K562 (cell line): ENCODE results near the gene TMA7B. TPM values are rescaled to one million over a fixed set of nuclear protein-coding genes. Genes with fewer than 3 reads are reported as not detected.

Experiments used
- ATAC-seq: fragments of 200-7000 bp; cut with Tn5 transposase; 3 replicates; pipeline ENCODE4 v1.9.1; 2020; ENCODE audit warnings: moderate library complexity
- BruUV-seq: library from RNA; stranded (reverse); fragments of 400-500 nt; replicated peaks from 2 replicates; lab custom pipeline; 2021; lab: Mats Ljungman, UMichigan
- CTCF ChIA-PET: fragments of 300-600 bp; formaldehyde crosslinking; extraction: SDS; loops from one replicate; lab custom pipeline; 2021; ENCODE audit warnings: low intra/inter-chr PET ratio; lab: Yijun Ruan, JAX
- POLR2A ChIA-PET: fragments of 300-600, 350-650 bp; sonication (Branson Sonifier 250); formaldehyde crosslinking; extraction: SDS; loops from one replicate; lab custom pipeline; 2021; ENCODE audit warnings: antibody characterized with exemption, inconsistent platforms; lab: Yijun Ruan, JAX
- DNase-seq, 4 experiments: peaks; one replicate each; pipeline versions ENCODE4 v3.0.0 to v3.0.0-alpha.2; 2011 to 2018; ENCODE audit warnings: low spot score in 3 of 4, mixed read lengths in 3 of 4; ENCODE audit errors: extremely low read depth in 1 of 4
- FAIRE-seq: peaks from 2 replicates; lab custom pipeline; 2011; peaks lifted over from hg19 to GRCh38; lab: Jason Lieb, UNC
- H2AFZ ChIP-seq: 2 replicates; pipeline ENCODE4 v1.6.0; 2011; ENCODE audit warnings: low read depth, low read length, control low read depth, inconsistent platforms
- H3K27ac ChIP-seq: fragments of 200-600 bp; 3 replicates; pipeline ENCODE4 v1.8.0; 2011; ENCODE audit warnings: low read depth, mild to moderate bottlenecking, control low read depth, inconsistent platforms, low read length, moderate library complexity, mixed read lengths; ENCODE audit errors: extremely low read depth
- H3K27me3 ChIP-seq, 2 experiments: fragments of 300-600 bp in 1 of 2; 2 replicates in 1 of 2; 3 replicates in 1 of 2; pipeline versions ENCODE4 v1.6.0 to v1.8.0; 2011; ENCODE audit warnings: inconsistent platforms in 2 of 2, low read length in 2 of 2, mild to moderate bottlenecking in 1 of 2, mixed read lengths in 1 of 2, moderate library complexity in 1 of 2; ENCODE audit not compliant: control insufficient read depth in 2 of 2, insufficient read depth in 2 of 2
- H3K36me3 ChIP-seq: fragments of 300-600 bp; 3 replicates; pipeline ENCODE4 v1.8.0; 2011; ENCODE audit warnings: mild to moderate bottlenecking, low read length, inconsistent platforms; ENCODE audit not compliant: control insufficient read depth, insufficient read depth
- H3K4me1 ChIP-seq, 2 experiments: fragments of 200-600 bp in 1 of 2; replicated peaks in 1 of 2; 2 replicates in 1 of 2; 3 replicates in 1 of 2; pipeline versions ENCODE4 v1.5.1 to v1.8.0; 2011; ENCODE audit warnings: inconsistent platforms in 2 of 2, low read length in 2 of 2, mild to moderate bottlenecking in 1 of 2, mixed read lengths in 1 of 2, moderate library complexity in 1 of 2; ENCODE audit not compliant: control insufficient read depth in 2 of 2, insufficient read depth in 2 of 2
- H3K4me2 ChIP-seq: 2 replicates; pipeline ENCODE4 v1.6.1; 2011; ENCODE audit warnings: low read length, control low read depth, inconsistent platforms, mixed read lengths; ENCODE audit not compliant: insufficient read depth
- H3K4me3 ChIP-seq: fragments of 200-600 bp; sonication (generic), shearing (Covaris generic); 2 replicates; pipeline ENCODE4 v1.5.1; 2016; ENCODE audit warnings: control low read depth, inconsistent platforms
- H3K79me2 ChIP-seq: fragments of 200-600 bp; 3 replicates; pipeline ENCODE4 v1.8.0; 2011; ENCODE audit warnings: low read length, inconsistent platforms; ENCODE audit not compliant: control insufficient read depth, insufficient read depth
- H3K9ac ChIP-seq, 2 experiments: 2 replicates each; pipeline versions ENCODE4 v1.6.0 to v1.6.1; 2011; ENCODE audit warnings: low read depth in 2 of 2, low read length in 2 of 2, control low read depth in 1 of 2, inconsistent platforms in 1 of 2, mild to moderate bottlenecking in 1 of 2, mixed read lengths in 1 of 2; ENCODE audit not compliant: insufficient read depth in 1 of 2
- H3K9me1 ChIP-seq: one replicate; pipeline ENCODE4 v1.6.0; 2011; ENCODE audit warnings: inconsistent platforms, mild to moderate bottlenecking, low read length, moderate library complexity; ENCODE audit not compliant: control insufficient read depth, insufficient read depth
- H3K9me3 ChIP-seq: replicated peaks from 2 replicates; pipeline ENCODE4 v1.5.1; 2011; ENCODE audit warnings: low read depth, low read length, inconsistent platforms; ENCODE audit not compliant: control insufficient read depth, insufficient read depth
- H4K20me1 ChIP-seq: replicated peaks from 2 replicates; pipeline ENCODE4 v1.6.1; 2011; ENCODE audit warnings: low read length, inconsistent platforms, mixed read lengths; ENCODE audit not compliant: control insufficient read depth, insufficient read depth
- MBD2 ChIP-seq: sonication (generic); IDR thresholded peaks from 2 replicates; pipeline ENCODE4 v1.6.1; 2016; ENCODE audit warnings: low read depth, borderline replicate concordance
- PTBP1 ChIP-seq: fragments of 200-400 bp; formaldehyde crosslinking; IDR thresholded peaks from 2 replicates; pipeline ENCODE4 v1.6.1; 2017; ENCODE audit warnings: low read depth, low read length
- RFX1 ChIP-seq: fragments of 450-650 bp; IDR thresholded peaks from 2 replicates; pipeline ENCODE4 v1.6.1; 2016; ENCODE audit warnings: mild to moderate bottlenecking, moderate library complexity
- RFX7 ChIP-seq: fragments of 250-450 bp; sonication (Bioruptor Pico); IDR thresholded peaks from 2 replicates; pipeline ENCODE4 v1.5.1; 2021; ENCODE audit warnings: mild to moderate bottlenecking
- SRSF1 ChIP-seq: fragments of 200-400 bp; formaldehyde crosslinking; IDR thresholded peaks from 2 replicates; pipeline ENCODE4 v1.6.1; 2017; ENCODE audit warnings: mild to moderate bottlenecking, low read depth, low read length, moderate library complexity
- ZFPM2 ChIP-seq: fragments of 250-450 bp; sonication (Bioruptor Pico); IDR thresholded peaks from 2 replicates; pipeline ENCODE4 v1.5.1; 2022; ENCODE audit warnings: mild to moderate bottlenecking
- ZNF212 ChIP-seq: fragments of 450-650 bp; formaldehyde crosslinking; IDR thresholded peaks from 2 replicates; pipeline ENCODE4 v1.4.0; 2020; ENCODE audit warnings: mild to moderate bottlenecking
- ZNF75A ChIP-seq: fragments of 450-650 bp; formaldehyde crosslinking; IDR thresholded peaks from 2 replicates; pipeline ENCODE4 v1.4.0; 2020; ENCODE audit warnings: mild to moderate bottlenecking
- ZNF785 ChIP-seq: fragments of 250-450 bp; sonication (Bioruptor Pico); IDR thresholded peaks from 2 replicates; pipeline ENCODE4 v1.4.0; 2020; ENCODE audit warnings: mild to moderate bottlenecking
- WGBS: fragments of 100-300 bp; shearing (Covaris generic); methylation state at CpG from one replicate; pipeline ENCODE4 v1.1.6; 2016; ENCODE audit warnings: low coverage, mixed read lengths; ENCODE audit not compliant: insufficient coverage; ENCODE audit errors: missing lambda C conversion rate; 5-methylcytosine and 5-hydroxymethylcytosine counted together
- in situ Hi-C: fragments of 300-500 bp; cut with MboI; formaldehyde crosslinking; loops from 4 replicates; pipeline ENCODE4 v1.15.0; 2018; ENCODE audit warnings: inconsistent platforms, mixed read lengths
- intact Hi-C: fragments of 100-400 bp; cut with micrococcal nuclease; formaldehyde crosslinking; loops from 2 replicates; pipeline ENCODE4 v1.14.2; 2022
- polyA plus RNA-seq, 8 experiments: library from polyadenylated mRNA; depleted of rRNA in 4 of 8; stranded (reverse) in 5 of 8; unstranded in 3 of 8; fragments of >200 nt; fragmentation: Nextera tagmentation in 2 of 8; fragmentation: Illumina TruSeq in 1 of 8; extraction: Ambion mirVana in 2 of 8; extraction: Trizol in 1 of 8; gene quantifications; 2 replicates each; pipeline versions ENCODE4 v1.2.1 to v1.2.3, GENCODE V29; 2011 to 2014; ENCODE audit warnings: inconsistent platforms in 1 of 8, missing spikeins in 1 of 8
- total RNA-seq, 7 experiments: library from RNA; depleted of rRNA in 6 of 7; stranded (reverse); fragments of >200 nt in 6 of 7; fragmentation: Illumina TruSeq in 2 of 7; extraction: Trizol in 2 of 7; gene quantifications; 2 replicates each; pipeline versions ENCODE4 v1.2.1 to v1.2.3, GENCODE V29; 2011 to 2021; ENCODE audit warnings: low replicate concordance in 1 of 7
- TF ChIP-seq, protein P1 (sequence below): sonication (generic); formaldehyde crosslinking; IDR thresholded peaks from 2 replicates; pipeline ENCODE4 v1.8.0; 2022; ENCODE audit warnings: mild to moderate bottlenecking, missing genetic modification reagents
- TF ChIP-seq, protein P2 (sequence below): IDR thresholded peaks from 2 replicates; pipeline ENCODE4 v1.6.1; 2012; ENCODE audit warnings: low read depth, low read length, improper control_type of control experiment, borderline replicate concordance
- TF ChIP-seq, protein P3 (sequence below): fragments of 250-450 bp; sonication (Bioruptor Pico); IDR thresholded peaks from 2 replicates; pipeline ENCODE4 v1.8.0; 2021; ENCODE audit warnings: mild to moderate bottlenecking, moderate library complexity
- TF ChIP-seq, protein P4 (sequence below): fragments of 250-450 bp; sonication (Bioruptor Pico); IDR thresholded peaks from 2 replicates; pipeline ENCODE4 v1.9.0; 2021; ENCODE audit warnings: mild to moderate bottlenecking, inconsistent platforms
- TF ChIP-seq, protein P5 (sequence below): fragments of 450-650 bp; formaldehyde crosslinking; conservative IDR thresholded peaks from 2 replicates; pipeline ENCODE4 v1.4.0; 2022; ENCODE audit warnings: mild to moderate bottlenecking, missing genetic modification characterization

Gene TMA7B
- total and polyA plus RNA-seq, 9 of the 15 experiments (the other 6 are each of a cell fraction or from before 2014, with no cell fraction given): 5.6 to 14.2 (median 11.8) TPM

DNA sequence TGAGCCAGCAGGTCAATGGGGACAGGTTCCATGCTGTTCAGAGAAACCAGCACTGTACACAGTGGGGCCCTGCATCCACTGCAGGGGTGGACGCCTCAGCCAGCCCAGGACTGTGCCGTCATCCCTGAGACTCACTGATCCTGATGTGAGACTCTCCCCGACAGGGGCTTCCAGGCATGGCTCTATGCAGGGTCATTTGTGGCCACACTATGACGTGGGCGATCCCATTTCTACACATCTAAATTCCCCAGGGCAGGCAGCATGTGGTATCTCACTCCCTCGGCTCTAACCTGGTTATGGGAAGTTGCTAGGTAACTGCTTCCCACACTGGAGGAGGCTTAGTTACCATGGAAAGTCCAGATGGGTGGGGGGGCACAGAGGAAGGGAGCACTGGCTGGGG is 20.4 kb downstream of the TMA7B start (continued):
- TF ChIP-seq ZNF75A (no peak), RFX1 (no peak), ZFPM2 (CRISPR knock-in tag) (no peak), MBD2 (no peak), RFX7 (CRISPR knock-in tag) (no peak), SRSF1 (no peak)
- TF ChIP-seq, protein P1, sequence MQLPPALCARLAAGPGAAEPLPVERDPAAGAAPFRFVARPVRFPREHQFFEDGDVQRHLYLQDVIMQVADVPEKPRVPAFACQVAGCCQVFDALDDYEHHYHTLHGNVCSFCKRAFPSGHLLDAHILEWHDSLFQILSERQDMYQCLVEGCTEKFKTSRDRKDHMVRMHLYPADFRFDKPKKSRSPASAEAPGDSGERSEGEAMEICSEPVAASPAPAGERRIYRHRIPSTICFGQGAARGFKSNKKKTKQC: no peak
- TF ChIP-seq, protein P2, sequence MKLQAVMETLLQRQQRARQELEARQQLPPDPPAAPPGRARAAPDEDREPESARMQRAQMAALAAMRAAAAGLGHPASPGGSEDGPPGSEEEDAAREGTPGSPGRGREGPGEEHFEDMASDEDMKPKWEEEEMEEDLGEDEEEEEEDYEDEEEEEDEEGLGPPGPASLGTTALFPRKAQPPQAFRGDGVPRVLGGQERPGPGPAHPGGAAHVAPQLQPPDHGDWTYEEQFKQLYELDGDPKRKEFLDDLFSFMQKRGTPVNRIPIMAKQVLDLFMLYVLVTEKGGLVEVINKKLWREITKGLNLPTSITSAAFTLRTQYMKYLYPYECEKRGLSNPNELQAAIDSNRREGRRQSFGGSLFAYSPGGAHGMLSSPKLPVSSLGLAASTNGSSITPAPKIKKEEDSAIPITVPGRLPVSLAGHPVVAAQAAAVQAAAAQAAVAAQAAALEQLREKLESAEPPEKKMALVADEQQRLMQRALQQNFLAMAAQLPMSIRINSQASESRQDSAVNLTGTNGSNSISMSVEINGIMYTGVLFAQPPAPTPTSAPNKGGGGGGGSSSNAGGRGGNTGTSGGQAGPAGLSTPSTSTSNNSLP: no peak
- TF ChIP-seq, all 486 proteins: peak for 0

DNA sequence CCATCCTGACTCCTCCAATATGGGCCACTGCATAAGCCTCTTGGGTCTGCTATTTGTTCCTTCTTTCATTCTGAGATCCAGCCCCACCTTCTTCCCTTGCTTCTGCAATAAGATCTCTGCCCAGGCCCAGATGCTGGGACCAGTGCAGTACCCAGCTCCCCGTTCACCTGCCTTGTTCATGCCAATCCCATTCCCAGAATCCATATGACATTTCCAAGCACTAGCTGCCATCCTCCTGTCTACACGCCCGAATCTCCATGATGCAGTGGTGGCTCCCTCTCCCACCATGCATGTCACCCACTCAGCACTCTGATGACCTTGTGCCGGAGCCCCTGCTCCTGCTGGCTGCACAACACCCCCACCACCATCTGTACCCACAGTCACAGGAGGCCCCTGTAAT is 23.1 kb downstream of the TMA7B start:
- no peak overlapping the region for H3K4me2 ChIP-seq
- H3K36me3 ChIP-seq: no peaks in the 10 kb centered on the region
- in situ Hi-C loops (no loop called here), intact Hi-C loops (no loop called here)
- no peaks in the 10 kb centered on the region for H3K27me3 ChIP-seq
- H3K27ac ChIP-seq: no peak overlapping the region
- H4K20me1 ChIP-seq: no peaks in the 10 kb centered on the region
- ChIA-PET CTCF (no interaction called here), POLR2A (interaction anchor here (0.7 to 1.7 kb wide), 4 partner anchors 8 to 251 kb away, joined by 3 to 7 read pairs (median 5); no protein-coding TSS in a partner anchor)
- DNase-seq: no peak
- no peak for ATAC-seq
- peak overlapping the region in 1 of 2 experiments; percentile 20; a peak in 1 of 4 replicates for H3K9ac ChIP-seq
- no peak for FAIRE-seq
- no peak overlapping the region for H3K4me3 ChIP-seq
- peaks cover 2 to 13% of the 10 kb centered on the region in 2 experiments; a peak in 3 of 5 replicates for H3K4me1 ChIP-seq
- H3K79me2 ChIP-seq: no peaks in the 10 kb centered on the region
- no peaks in the 10 kb centered on the region for H3K9me3 ChIP-seq
- BruUV-seq: no TSS peak
- WGBS: 79% methylated on average over 4 of the region's 4 CpGs
- no peaks in the 10 kb centered on the region for H3K9me1 ChIP-seq
- H2AFZ ChIP-seq: no peak overlapping the region
- TF ChIP-seq SRSF1 (no peak), ZNF212 (CRISPR knock-in tag) (no peak), PTBP1 (no peak), ZNF785 (CRISPR knock-in tag) (no peak)
- TF ChIP-seq, protein P3, sequence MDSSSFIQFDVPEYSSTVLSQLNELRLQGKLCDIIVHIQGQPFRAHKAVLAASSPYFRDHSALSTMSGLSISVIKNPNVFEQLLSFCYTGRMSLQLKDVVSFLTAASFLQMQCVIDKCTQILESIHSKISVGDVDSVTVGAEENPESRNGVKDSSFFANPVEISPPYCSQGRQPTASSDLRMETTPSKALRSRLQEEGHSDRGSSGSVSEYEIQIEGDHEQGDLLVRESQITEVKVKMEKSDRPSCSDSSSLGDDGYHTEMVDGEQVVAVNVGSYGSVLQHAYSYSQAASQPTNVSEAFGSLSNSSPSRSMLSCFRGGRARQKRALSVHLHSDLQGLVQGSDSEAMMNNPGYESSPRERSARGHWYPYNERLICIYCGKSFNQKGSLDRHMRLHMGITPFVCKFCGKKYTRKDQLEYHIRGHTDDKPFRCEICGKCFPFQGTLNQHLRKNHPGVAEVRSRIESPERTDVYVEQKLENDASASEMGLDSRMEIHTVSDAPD (CRISPR knock-in tag): no peak
- TF ChIP-seq, protein P4, sequence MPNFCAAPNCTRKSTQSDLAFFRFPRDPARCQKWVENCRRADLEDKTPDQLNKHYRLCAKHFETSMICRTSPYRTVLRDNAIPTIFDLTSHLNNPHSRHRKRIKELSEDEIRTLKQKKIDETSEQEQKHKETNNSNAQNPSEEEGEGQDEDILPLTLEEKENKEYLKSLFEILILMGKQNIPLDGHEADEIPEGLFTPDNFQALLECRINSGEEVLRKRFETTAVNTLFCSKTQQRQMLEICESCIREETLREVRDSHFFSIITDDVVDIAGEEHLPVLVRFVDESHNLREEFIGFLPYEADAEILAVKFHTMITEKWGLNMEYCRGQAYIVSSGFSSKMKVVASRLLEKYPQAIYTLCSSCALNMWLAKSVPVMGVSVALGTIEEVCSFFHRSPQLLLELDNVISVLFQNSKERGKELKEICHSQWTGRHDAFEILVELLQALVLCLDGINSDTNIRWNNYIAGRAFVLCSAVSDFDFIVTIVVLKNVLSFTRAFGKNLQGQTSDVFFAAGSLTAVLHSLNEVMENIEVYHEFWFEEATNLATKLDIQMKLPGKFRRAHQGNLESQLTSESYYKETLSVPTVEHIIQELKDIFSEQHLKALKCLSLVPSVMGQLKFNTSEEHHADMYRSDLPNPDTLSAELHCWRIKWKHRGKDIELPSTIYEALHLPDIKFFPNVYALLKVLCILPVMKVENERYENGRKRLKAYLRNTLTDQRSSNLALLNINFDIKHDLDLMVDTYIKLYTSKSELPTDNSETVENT: no peak
- TF ChIP-seq, protein P5, sequence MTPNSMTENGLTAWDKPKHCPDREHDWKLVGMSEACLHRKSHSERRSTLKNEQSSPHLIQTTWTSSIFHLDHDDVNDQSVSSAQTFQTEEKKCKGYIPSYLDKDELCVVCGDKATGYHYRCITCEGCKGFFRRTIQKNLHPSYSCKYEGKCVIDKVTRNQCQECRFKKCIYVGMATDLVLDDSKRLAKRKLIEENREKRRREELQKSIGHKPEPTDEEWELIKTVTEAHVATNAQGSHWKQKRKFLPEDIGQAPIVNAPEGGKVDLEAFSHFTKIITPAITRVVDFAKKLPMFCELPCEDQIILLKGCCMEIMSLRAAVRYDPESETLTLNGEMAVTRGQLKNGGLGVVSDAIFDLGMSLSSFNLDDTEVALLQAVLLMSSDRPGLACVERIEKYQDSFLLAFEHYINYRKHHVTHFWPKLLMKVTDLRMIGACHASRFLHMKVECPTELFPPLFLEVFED (CRISPR knock-in tag): no peak
